SK-N-MC (cell line): ENCODE results near the gene ADAMTS6.

Source experiments
- EZH2 ChIP-seq: fragments of 200-600 bp; sonication (generic); IDR thresholded peaks from one replicate; pipeline ENCODE4 v1.6.1; 2017; ENCODE audit warnings: antibody characterized with exemption
- POLR2AphosphoS5 ChIP-seq: IDR thresholded peaks from 2 replicates; pipeline ENCODE4 v1.6.1; 2012; ENCODE audit warnings: mild to moderate bottlenecking, low read depth, low read length, borderline replicate concordance

GRCh38 chr5:65320250-65320649, 161.5 kb downstream of the ADAMTS6 start:
- TF ChIP-seq EZH2 (no peak), POLR2AphosphoS5 (no peak)
